Effector memory CD8-positive, alpha-beta T cell (primary cell): ENCODE results near the gene HELZ.
A peak's percentile ranks its signal among the peaks of the same experiment; 100 is the strongest.

Experiments
- ATAC-seq: fragments of 150-1000 bp; cut with Tn5 transposase; replicated peaks from 2 replicates; pipeline ENCODE4 v1.10.0; 2021; ENCODE audit warnings: mild to moderate bottlenecking, moderate library complexity
- DNase-seq, 3 experiments: peaks; one replicate each; pipeline ENCODE4 v3.0.0; 2021
- H3K27ac Mint-ChIP-seq, 2 donors: one replicate each; pipeline ENCODE4 v1.8.0; 2022; ENCODE audit warnings: mild to moderate bottlenecking in 2 of 2, mixed read lengths in 2 of 2, moderate library complexity in 2 of 2
- H3K27me3 Mint-ChIP-seq, 2 donors: one replicate each; pipeline ENCODE4 v1.8.0; 2022; ENCODE audit warnings: mixed read lengths in 2 of 2
- H3K36me3 Mint-ChIP-seq: one replicate; pipeline ENCODE4 v1.8.0; 2022; ENCODE audit warnings: mild to moderate bottlenecking, moderate library complexity, mixed read lengths; ENCODE audit not compliant: insufficient read depth
- H3K4me1 Mint-ChIP-seq, 2 donors: one replicate each; pipeline ENCODE4 v1.8.0; 2022; ENCODE audit warnings: low read depth in 2 of 2, mixed read lengths in 2 of 2
- H3K4me3 Mint-ChIP-seq, 2 donors: one replicate each; pipeline ENCODE4 v1.8.0; 2022; ENCODE audit warnings: mild to moderate bottlenecking in 2 of 2, mixed read lengths in 2 of 2, moderate library complexity in 2 of 2
- H3K9me3 Mint-ChIP-seq, 2 donors: one replicate each; pipeline ENCODE4 v1.8.0; 2022; ENCODE audit warnings: mixed read lengths in 2 of 2

The HELZ gene

GRCh38 chr17:67183531-67183930, 61.5 kb downstream of the HELZ start:
- no peak for DNase-seq
- no peak for ATAC-seq
- H3K4me1 Mint-ChIP-seq: peaks cover 6 to 12% of the 10 kb centered on the region in 2 donors
- no peaks in the 10 kb centered on the region for H3K27me3 Mint-ChIP-seq
- H3K36me3 Mint-ChIP-seq: peaks cover 41% of the 10 kb centered on the region
- no peaks in the 10 kb centered on the region for H3K9me3 Mint-ChIP-seq
- peak overlapping the region in 1 of 2 donors; percentile 90 for H3K27ac Mint-ChIP-seq
- no peak overlapping the region for H3K4me3 Mint-ChIP-seq

GRCh38 chr17:67181825-67182224, 63.2 kb downstream of the HELZ start:
- DNase-seq (no peak), ATAC-seq (no peak)
- Mint-ChIP-seq H3K9me3 (no peaks in the 10 kb centered on the region), H3K27ac (no peak overlapping the region), H3K4me3 (no peak overlapping the region), H3K4me1 (peaks cover 4 to 12% of the 10 kb centered on the region in 2 donors), H3K36me3 (peaks cover 44% of the 10 kb centered on the region), H3K27me3 (no peaks in the 10 kb centered on the region)

GRCh38 chr17:67180275-67180674, 64.7 kb downstream of the HELZ start:
- H3K27me3 Mint-ChIP-seq: no peaks in the 10 kb centered on the region
- H3K9me3 Mint-ChIP-seq: no peaks in the 10 kb centered on the region
- peaks cover 45% of the 10 kb centered on the region for H3K36me3 Mint-ChIP-seq
- no peak overlapping the region for H3K27ac Mint-ChIP-seq
- DNase-seq: no peak
- H3K4me3 Mint-ChIP-seq: no peak overlapping the region
- peaks cover 4 to 8% of the 10 kb centered on the region in 2 donors for H3K4me1 Mint-ChIP-seq
- ATAC-seq: no peak

- DNase-seq: no peak
- no peaks in the 10 kb centered on the region for H3K27me3 Mint-ChIP-seq
- H3K4me3 Mint-ChIP-seq: no peak overlapping the region
- H3K27ac Mint-ChIP-seq: no peak overlapping the region
- H3K36me3 Mint-ChIP-seq: peaks cover 47% of the 10 kb centered on the region
- H3K9me3 Mint-ChIP-seq: no peaks in the 10 kb centered on the region
- no peak for ATAC-seq
- H3K4me1 Mint-ChIP-seq: peaks cover 6 to 8% of the 10 kb centered on the region in 2 donors
Observed at GRCh38 chr17:67178555-67178954, 66.4 kb downstream of the HELZ start.

- Mint-ChIP-seq H3K4me3 (no peak overlapping the region), H3K9me3 (no peaks in the 10 kb centered on the region), H3K36me3 (peaks cover 47% of the 10 kb centered on the region), H3K27me3 (no peaks in the 10 kb centered on the region), H3K4me1 (peaks cover 6 to 8% of the 10 kb centered on the region in 2 donors), H3K27ac (no peak overlapping the region)
- no peak for ATAC-seq
- no peak for DNase-seq
Observed at GRCh38 chr17:67177732-67178131, 67.3 kb downstream of the HELZ start.

- no peak overlapping the region for H3K4me3 Mint-ChIP-seq
- H3K27ac Mint-ChIP-seq: no peak overlapping the region
- no peak for DNase-seq
- H3K9me3 Mint-ChIP-seq: no peaks in the 10 kb centered on the region
- no peak for ATAC-seq
- H3K36me3 Mint-ChIP-seq: peaks cover 54% of the 10 kb centered on the region
- peaks cover 15 to 20% of the 10 kb centered on the region in 2 donors for H3K4me1 Mint-ChIP-seq
- H3K27me3 Mint-ChIP-seq: no peaks in the 10 kb centered on the region
Observed at GRCh38 chr17:67174190-67174589, 70.8 kb downstream of the HELZ start.

- Mint-ChIP-seq H3K4me3 (no peak overlapping the region), H3K4me1 (peaks cover 19 to 27% of the 10 kb centered on the region in 2 donors), H3K36me3 (peaks cover 48% of the 10 kb centered on the region), H3K27me3 (no peaks in the 10 kb centered on the region), H3K27ac (peak overlapping the region in 1 of 2 donors; percentile 61), H3K9me3 (no peaks in the 10 kb centered on the region)
- ATAC-seq: no peak
- no peak for DNase-seq
Observed at GRCh38 chr17:67171560-67171959, 73.4 kb downstream of the HELZ start.

- ATAC-seq (no peak), DNase-seq (no peak)
- Mint-ChIP-seq H3K27ac (peak overlapping the region in 1 of 2 donors; percentile 36), H3K36me3 (peaks cover 53% of the 10 kb centered on the region), H3K27me3 (no peaks in the 10 kb centered on the region), H3K4me1 (peaks cover 17 to 27% of the 10 kb centered on the region in 2 donors), H3K9me3 (no peaks in the 10 kb centered on the region), H3K4me3 (no peak overlapping the region)
Observed at GRCh38 chr17:67168496-67168895, 76.5 kb downstream of the HELZ start.

GRCh38 chr17:67165201-67165600, 79.8 kb downstream of the HELZ start:
- DNase-seq: no peak
- H3K4me3 Mint-ChIP-seq: no peak overlapping the region
- peaks cover 68% of the 10 kb centered on the region for H3K36me3 Mint-ChIP-seq
- no peaks in the 10 kb centered on the region for H3K9me3 Mint-ChIP-seq
- H3K27me3 Mint-ChIP-seq: no peaks in the 10 kb centered on the region
- H3K4me1 Mint-ChIP-seq: peaks cover 6 to 17% of the 10 kb centered on the region in 2 donors
- H3K27ac Mint-ChIP-seq: no peak overlapping the region
- no peak for ATAC-seq

GRCh38 chr17:67164302-67164701, 80.7 kb downstream of the HELZ start:
- ATAC-seq (no peak), DNase-seq (no peak)
- Mint-ChIP-seq H3K4me1 (peaks cover 4 to 12% of the 10 kb centered on the region in 2 donors), H3K27ac (peak overlapping the region in 1 of 2 donors; percentile 20), H3K27me3 (no peaks in the 10 kb centered on the region), H3K4me3 (no peak overlapping the region), H3K9me3 (no peaks in the 10 kb centered on the region), H3K36me3 (peaks cover 60% of the 10 kb centered on the region)

GRCh38 chr17:67162771-67163170, 82.2 kb downstream of the HELZ start:
- peaks cover 8 to 16% of the 10 kb centered on the region in 2 donors for H3K4me1 Mint-ChIP-seq

GRCh38 chr17:67161573-67161972, 83.4 kb downstream of the HELZ start:
- no peaks in the 10 kb centered on the region for H3K27me3 Mint-ChIP-seq
- ATAC-seq: no peak
- H3K9me3 Mint-ChIP-seq: peaks cover 0 to 1% of the 10 kb centered on the region in 2 donors
- H3K4me1 Mint-ChIP-seq: peaks cover 15 to 23% of the 10 kb centered on the region in 2 donors
- DNase-seq: no peak
- no peak overlapping the region for H3K27ac Mint-ChIP-seq
- no peak overlapping the region for H3K4me3 Mint-ChIP-seq
- H3K36me3 Mint-ChIP-seq: peaks cover 69% of the 10 kb centered on the region

More at GRCh38 chr17:67162771-67163170, 82.2 kb downstream of the HELZ start:
- Mint-ChIP-seq H3K36me3 (peaks cover 67% of the 10 kb centered on the region), H3K9me3 (peaks cover 0 to under 1% of the 10 kb centered on the region in 2 donors), H3K27ac (peak overlapping the region; percentile 31 to 68), H3K4me3 (no peak overlapping the region), H3K27me3 (no peaks in the 10 kb centered on the region)
- no peak for ATAC-seq
- no peak for DNase-seq

GRCh38 chr17:67160791-67161190, 84.2 kb downstream of the HELZ start:
- Mint-ChIP-seq H3K27me3 (no peaks in the 10 kb centered on the region), H3K4me3 (no peak overlapping the region), H3K36me3 (peaks cover 70% of the 10 kb centered on the region), H3K27ac (no peak overlapping the region), H3K4me1 (peaks cover 18 to 23% of the 10 kb centered on the region in 2 donors), H3K9me3 (peaks cover 0 to 1% of the 10 kb centered on the region in 2 donors)
- ATAC-seq (no peak), DNase-seq (no peak)

- H3K9me3 Mint-ChIP-seq: peaks cover 0 to 1% of the 10 kb centered on the region in 2 donors
- peaks cover 18 to 26% of the 10 kb centered on the region in 2 donors for H3K4me1 Mint-ChIP-seq
- H3K27me3 Mint-ChIP-seq: no peaks in the 10 kb centered on the region
- peaks cover 49% of the 10 kb centered on the region for H3K36me3 Mint-ChIP-seq
- peak overlapping the region; percentile 41 to 87 for H3K27ac Mint-ChIP-seq
- peak; percentile 54 for ATAC-seq
- peak overlapping the region in 1 of 2 donors; percentile 29 for H3K4me3 Mint-ChIP-seq
- DNase-seq: no peak
Observed at GRCh38 chr17:67157732-67158639, 87.0 kb downstream of the HELZ start.
